NCI-H69 (cell line): ENCODE data around the gene SLC38A8.

Experiments
- DNase-seq: peaks from one replicate; lab custom pipeline; 2025; lab: John Stamatoyannopoulos, UW

SLC38A8 gene

DNA sequence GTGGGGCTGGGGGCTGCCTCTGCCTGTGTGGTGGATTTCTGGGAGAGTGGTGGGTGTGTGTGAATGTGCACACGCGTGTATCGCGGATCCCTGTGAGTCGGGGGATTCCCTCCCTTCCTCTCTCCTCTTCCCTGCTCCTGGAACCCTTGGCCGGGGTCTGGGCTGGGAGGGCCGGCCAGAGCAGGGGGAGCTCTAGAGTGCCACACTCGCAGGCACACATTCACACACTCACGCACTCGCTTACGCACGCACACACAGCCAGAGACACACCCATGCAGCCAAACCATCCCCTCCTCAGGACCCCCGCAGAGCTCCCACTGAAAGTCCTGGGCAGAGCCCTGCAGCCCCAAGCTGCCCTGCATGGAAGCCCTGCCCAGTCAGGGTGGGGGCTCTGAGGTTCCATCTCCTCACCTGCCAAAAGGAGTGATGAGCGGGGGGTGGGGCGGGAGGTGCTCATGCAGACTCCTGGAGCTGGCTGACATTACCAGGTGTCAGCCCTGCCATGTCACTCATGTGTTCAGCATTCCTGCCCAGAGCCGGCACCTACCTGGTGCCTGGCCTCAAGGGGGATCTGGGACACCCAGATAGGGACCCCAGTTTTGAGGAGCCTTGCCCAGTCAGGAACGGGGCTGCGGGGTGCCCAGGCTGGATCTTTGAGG, 72.7 kb downstream of the SLC38A8 start:
- peak; percentile 17 for DNase-seq

DNA sequence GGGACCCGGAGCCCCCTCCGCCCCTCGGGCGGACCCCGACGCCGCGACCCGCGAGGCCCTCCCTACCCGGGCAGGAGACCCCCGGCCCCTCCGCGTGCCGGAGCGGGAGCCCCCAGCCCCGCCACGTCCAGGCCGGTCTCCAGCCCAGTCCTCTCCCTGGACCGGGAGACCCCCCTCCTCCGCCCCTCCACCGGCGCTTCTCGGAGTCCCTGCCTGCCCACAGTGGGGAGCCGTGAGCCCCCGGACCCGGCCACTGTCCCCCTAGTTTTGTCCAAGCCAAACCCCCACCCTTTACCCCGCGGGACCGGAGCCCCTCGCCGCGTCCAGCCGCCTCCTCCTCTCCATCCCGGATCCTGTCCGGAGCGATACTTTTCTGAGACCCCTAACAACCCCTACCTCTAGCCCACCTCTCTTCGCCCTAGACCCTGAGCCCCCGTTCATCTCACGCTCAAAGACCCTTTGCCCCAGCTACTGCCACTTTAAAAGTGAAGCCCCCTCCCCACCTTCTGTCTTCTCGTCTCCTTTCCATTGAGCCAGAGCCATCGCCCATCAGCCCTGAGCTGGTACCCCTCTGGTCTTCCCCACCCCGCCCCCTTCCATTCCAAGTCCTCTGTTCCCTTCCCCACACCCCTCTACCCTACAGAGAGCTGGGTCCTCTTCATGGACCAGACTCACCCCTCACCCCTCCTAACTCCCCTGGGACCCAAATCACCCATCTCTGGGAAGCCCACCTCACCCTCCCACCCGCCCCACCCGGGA, 73.5 kb downstream of the SLC38A8 start:
- DNase-seq: peak; percentile 7

DNA sequence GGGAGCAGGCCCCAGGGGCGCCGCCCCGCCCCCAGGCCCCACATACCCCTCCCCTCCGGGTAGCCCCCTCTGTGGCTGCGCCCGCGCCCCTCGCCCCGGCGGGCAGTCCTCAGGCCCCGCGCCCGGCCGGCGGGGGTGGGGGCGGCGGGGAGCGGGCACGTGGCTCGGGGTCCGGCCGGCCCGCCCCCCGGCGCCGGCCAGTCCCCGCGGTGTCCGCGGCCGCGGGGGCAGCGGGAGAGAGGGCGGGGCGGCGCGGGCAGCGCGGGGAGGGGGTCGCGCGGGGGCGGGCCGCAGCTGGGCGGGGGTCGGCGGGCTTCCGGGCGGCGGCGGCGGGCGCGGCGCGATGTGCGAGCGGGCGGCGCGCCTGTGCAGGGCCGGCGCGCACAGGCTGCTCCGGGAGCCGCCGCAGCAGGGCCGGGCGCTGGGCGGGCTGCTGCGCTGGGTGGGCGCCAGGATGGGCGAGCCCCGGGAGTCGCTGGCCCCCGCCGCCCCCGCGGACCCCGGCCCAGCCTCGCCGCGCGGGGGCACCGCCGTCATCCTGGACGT, 74.2 kb downstream of the SLC38A8 start:
- peak; percentile 61 for DNase-seq

DNA sequence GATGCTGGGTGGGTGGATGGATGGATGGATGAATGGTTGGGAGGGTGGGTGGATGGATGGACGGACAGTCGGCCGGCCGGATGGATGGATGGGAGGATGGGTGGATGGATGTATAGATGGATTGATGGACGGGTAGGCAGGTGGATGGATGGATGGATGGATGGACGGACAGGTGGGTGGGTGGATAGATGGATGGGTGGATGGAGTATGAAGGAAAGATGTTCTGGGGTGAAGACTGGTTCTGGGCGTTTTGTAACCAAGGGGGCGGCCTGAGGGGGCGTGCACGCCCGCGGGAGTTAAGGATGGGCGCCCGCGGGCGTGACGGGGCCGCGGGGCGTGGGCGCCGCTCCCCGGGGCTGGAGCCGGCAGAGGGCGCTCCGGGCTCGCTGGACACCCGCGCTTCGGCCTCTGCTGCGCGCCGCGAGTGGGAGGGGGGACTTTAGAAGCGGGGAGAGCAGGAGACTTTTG, 74.7 kb downstream of the SLC38A8 start, which contains the start of gene NECAB2:
TSS of gene NECAB2 (plus strand) at position 407 of the 468 bp plus-strand sequence. CDS start 405 bp downstream, outside the sequence.
- DNase-seq: peak; percentile 66

DNA sequence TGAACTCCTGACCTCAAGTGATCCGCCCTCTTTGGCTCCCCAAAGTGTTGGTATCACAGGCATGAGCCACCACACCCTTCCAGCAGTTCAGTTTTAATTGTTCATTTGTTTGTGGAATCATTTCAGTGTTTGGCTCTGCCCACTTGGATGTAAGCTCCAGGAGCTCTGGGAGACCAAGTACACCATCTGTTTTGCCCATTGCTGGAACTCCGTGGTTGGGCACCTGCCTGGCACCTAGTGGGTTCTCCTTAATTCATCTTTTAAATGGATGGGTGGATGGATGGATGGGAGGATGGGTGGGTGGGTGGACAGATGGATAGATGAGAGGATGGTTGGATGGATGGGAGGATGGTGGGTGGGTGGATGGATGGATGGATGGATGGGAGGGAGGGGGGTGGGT, 75.5 kb downstream of the SLC38A8 start:
- peak; percentile 32 for DNase-seq

DNA sequence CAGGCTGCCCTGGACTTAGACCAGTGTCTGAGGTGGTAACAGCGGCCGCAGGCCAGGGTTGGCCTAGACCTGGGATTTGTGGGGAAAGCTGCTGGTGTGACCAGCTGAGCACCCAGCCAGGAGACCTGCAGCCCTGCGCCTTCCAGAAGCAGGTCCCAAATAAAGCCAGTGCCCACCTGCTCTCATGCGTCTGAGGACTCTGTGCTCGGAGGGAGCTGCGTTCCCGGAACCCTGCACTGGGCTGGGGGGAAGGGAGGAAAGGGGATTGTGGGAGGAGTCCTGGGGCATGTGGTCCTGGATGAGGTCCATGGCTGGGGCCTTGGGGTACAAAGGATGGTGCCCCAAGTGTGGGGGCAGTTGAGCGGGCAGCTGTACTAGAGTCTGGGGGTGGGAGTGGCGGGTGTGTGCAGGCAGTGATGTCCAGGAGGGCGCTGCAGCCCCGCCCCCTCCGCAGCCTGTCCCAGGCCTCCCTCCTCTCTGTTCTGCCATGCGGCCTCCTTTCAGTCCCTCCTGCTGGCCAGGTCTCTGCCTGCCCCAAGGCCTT, 76.4 kb downstream of the SLC38A8 start:
- DNase-seq: no peak

DNA sequence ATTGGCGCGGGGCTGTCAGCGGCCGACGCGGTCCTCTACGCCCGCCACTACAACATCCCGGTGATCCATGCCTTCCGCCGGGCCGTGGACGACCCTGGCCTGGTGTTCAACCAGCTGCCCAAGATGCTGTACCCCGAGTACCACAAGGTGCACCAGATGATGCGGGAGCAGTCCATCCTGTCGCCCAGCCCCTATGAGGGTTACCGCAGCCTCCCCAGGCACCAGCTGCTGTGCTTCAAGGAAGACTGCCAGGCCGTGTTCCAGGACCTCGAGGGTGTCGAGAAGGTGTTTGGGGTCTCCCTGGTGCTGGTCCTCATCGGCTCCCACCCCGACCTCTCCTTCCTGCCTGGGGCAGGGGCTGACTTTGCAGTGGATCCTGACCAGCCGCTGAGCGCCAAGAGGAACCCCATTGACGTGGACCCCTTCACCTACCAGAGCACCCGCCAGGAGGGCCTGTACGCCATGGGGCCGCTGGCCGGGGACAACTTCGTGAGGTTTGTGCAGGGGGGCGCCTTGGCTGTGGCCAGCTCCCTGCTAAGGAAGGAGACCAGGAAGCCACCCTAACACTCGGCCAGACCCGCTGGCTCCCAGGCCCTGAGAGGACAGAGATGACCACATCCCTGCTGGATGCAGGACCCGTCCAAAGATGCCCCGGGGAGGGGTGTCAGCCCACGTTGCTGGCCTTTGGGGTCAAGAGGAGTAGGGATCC, 77.0 kb downstream of the SLC38A8 start:
- no peak for DNase-seq

DNA sequence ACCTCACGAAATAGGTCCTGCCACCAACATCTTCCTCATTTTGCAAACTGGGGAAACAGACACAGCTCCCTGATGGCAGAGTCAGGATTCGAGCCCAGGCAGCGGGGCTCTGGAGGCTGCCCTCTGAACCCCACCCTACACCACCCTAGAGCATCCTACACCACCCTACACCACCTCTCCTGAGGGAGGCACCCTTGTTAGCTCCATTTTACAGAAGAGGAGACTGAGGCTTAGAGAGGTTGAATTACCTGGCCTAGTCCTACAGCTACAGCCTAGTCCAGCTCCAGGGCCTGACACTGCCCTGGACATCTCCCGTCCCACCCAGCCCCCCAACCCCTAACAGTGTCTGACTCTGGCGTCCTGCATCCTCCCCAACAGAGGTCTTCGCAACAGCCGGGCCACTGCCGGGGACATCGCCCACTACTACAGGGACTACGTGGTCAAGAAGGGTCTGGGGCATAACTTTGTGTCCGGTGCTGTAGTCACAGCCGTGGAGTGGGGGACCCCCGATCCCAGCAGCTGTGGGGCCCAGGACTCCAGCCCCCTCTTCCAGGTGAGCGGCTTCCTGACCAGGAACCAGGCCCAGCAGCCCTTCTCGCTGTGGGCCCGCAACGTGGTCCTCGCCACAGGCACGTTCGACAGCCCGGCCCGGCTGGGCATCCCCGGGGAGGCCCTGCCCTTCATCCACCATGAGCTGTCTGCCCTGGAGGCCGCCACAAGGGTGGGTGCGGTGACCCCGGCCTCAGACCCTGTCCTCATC, 77.7 kb downstream of the SLC38A8 start:
- no peak for DNase-seq

DNA sequence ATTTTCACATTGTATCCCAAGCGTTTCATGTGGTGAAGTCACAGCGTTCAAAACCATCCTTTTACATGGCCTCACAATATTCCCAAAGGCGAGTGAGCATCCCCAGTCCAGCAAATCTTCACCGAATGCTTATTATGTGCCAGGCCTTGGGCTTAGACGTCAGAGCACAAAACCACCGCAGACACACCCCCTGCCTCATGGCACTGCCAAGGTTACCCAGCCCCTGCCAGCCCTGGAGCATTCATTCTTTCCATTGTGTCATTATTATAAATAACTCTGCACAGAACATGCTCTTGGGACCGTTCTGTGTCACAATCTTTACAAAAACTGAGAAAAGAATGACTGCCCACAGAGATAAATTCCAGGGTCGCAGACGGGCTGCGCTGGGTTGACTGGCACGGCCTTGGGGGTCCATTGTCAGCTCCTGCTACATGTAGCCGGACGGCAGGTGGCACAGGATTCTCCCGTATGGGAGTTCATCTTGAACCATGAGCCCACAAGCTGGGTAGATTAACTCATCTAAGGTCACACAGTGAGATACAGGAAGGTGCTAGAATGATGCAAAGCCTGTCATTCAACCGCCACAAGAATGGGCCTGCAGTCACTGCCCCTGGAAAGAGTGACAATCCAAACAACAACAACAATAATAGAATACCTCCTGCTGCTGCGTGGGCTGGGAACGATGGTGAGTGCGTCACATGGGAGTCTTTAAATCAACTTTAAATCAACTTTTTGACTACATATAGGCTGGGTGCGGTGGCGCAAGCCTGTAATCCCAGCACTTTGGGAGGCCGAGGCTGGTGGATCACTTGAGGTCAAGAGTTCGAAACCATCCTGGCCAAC, 79.1 kb downstream of the SLC38A8 start:
- no peak for DNase-seq

DNA sequence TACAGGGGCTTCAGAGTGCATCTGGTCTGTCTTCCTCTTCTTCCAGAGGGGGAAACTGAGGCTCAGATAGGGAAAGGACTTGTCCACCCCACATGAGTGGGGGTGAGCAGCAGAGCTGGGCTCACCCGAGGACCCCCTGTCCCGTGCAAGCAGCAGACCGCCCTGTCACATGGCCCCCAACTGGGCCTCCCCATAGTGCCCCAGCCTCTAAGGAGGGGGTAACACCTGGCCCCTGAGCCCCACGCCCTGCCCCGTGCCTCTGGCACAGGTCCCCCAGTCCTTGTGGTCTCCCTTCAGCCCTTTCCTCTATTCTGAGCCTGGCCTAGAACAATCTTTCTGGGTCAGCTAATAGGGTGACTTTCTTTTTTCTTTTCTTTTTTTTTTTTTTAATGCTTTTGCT, 81.0 kb downstream of the SLC38A8 start:
- DNase-seq: no peak

DNA sequence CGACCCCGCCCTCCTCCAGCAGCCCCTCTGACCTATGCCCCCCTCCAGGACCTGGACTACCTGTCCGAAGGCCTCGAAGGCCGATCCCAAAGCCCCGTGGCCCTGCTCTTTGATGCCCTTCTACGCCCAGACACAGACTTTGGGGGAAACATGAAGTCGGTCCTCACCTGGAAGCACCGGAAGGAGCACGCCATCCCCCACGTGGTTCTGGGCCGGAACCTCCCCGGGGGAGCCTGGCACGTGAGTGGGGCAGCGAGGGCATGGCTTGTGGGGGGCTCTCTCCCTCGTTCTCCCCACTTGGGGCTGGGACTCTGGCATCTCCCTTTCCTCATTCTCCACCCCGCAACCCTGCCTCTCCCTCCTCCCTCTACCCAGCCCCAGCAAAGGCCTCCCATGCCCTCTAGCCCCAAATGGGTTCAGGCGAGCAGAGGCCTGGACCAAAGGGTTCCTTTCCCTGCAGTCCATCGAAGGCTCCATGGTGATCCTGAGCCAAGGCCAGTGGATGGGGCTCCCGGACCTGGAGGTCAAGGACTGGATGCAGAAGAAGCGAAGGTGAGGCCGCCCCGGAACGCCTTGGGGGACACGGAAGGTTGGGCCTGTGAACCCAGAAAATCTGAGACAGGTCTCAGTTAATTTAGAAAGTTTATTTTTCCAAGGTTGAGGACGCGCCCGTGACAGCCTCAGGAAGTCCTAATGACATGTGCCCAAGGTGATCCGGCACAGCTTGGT, 81.9 kb downstream of the SLC38A8 start:
- DNase-seq: no peak
